Thoracic aorta (tissue), 2 donors: ENCODE results near the gene LARP1B. TPM values are rescaled to one million over a fixed set of nuclear protein-coding genes. Genes with fewer than 3 reads are reported as not detected.
"Not testable (repeated sequence)": the region's sequence is repeated elsewhere in the genome, so short reads cannot be mapped to it uniquely, and the experiment has no call there.

Experiments
- ATAC-seq: fragments of 150-250 bp; one replicate; pipeline ENCODE4 v1.8.0; 2017; ENCODE audit warnings: low read depth; ENCODE audit not compliant: insufficient number of reproducible peaks, low FRiP score
- DNase-seq: peaks from one replicate; pipeline ENCODE4 v3.0.0-alpha.2; 2020; ENCODE audit warnings: low spot score
- H3K27ac ChIP-seq, 2 donors: fragments of 200-600 bp; sonication (generic); 1 replicate in 1 of 2; 2 replicates in 1 of 2; pipeline ENCODE4 v1.5.1; 2016; ENCODE audit warnings: mild to moderate bottlenecking in 2 of 2, moderate library complexity in 2 of 2
- H3K27me3 ChIP-seq: fragments of 200-600 bp; sonication (generic); replicated peaks from 2 replicates; pipeline ENCODE4 v1.6.0; 2016; ENCODE audit warnings: mild to moderate bottlenecking; ENCODE audit not compliant: insufficient read depth
- H3K36me3 ChIP-seq: fragments of 200-600 bp; sonication (generic); one replicate; pipeline ENCODE4 v1.5.1; 2016
- H3K4me1 ChIP-seq, 2 donors: fragments of 200-600 bp; sonication (generic); 1 replicate in 1 of 2; 2 replicates in 1 of 2; pipeline versions ENCODE4 v1.5.1 to v1.6.0; 2016; ENCODE audit warnings: low read depth in 2 of 2, mild to moderate bottlenecking in 1 of 2; ENCODE audit not compliant: control insufficient read depth in 1 of 2
- H3K4me3 ChIP-seq: fragments of 200-600 bp; sonication (generic); 2 replicates; pipeline ENCODE4 v1.5.1; 2016; ENCODE audit warnings: mild to moderate bottlenecking
- H3K9me3 ChIP-seq: fragments of 200-600 bp; sonication (generic); 2 replicates; pipeline ENCODE4 v1.5.1; 2016
- total RNA-seq, 2 donors: library from RNA; depleted of rRNA; stranded (reverse); fragments of >200 nt; gene quantifications; one replicate each; pipeline versions ENCODE4 v1.1.0 to v1.2.3, GENCODE V29; 2016
- TF ChIP-seq, protein P1 (sequence below): fragments of 200-600 bp; sonication (generic); IDR thresholded peaks from one replicate; pipeline ENCODE4 v1.5.1; 2019; ENCODE audit warnings: antibody characterized with exemption

The LARP1B gene
- total RNA-seq, 2 donors from 2014 or later = 24.9 to 42.5 TPM

DNA sequence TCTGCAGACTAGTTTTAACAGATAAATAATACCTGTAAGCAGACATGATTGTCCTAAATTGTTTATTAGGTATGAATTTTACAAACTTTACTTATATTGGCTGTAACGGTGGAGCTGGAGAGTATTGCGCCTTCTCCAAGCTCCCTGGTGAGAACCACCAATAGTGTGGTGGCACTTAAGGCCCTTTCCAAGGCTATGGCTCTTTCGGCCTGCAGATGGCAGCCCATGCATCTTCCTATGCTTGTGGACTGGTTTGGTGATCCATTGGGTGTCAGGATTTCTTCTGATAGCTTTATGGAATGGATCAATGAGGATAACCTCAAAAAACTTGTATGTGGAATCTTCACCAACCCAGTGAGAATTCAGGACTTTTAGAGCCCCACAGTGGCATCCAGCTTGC lies 7.8 kb downstream of the LARP1B start:
- no peaks in the 10 kb centered on the region for H3K9me3 ChIP-seq
- H3K27me3 ChIP-seq = no peaks in the 10 kb centered on the region
- TF ChIP-seq, protein P1, sequence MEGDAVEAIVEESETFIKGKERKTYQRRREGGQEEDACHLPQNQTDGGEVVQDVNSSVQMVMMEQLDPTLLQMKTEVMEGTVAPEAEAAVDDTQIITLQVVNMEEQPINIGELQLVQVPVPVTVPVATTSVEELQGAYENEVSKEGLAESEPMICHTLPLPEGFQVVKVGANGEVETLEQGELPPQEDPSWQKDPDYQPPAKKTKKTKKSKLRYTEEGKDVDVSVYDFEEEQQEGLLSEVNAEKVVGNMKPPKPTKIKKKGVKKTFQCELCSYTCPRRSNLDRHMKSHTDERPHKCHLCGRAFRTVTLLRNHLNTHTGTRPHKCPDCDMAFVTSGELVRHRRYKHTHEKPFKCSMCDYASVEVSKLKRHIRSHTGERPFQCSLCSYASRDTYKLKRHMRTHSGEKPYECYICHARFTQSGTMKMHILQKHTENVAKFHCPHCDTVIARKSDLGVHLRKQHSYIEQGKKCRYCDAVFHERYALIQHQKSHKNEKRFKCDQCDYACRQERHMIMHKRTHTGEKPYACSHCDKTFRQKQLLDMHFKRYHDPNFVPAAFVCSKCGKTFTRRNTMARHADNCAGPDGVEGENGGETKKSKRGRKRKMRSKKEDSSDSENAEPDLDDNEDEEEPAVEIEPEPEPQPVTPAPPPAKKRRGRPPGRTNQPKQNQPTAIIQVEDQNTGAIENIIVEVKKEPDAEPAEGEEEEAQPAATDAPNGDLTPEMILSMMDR = no peak
- no peak overlapping the region for H3K27ac ChIP-seq
- no peaks in the 10 kb centered on the region for H3K4me1 ChIP-seq
- no peaks in the 10 kb centered on the region for H3K36me3 ChIP-seq
- ATAC-seq = no peak
- no peak overlapping the region for H3K4me3 ChIP-seq
- DNase-seq = no peak

DNA sequence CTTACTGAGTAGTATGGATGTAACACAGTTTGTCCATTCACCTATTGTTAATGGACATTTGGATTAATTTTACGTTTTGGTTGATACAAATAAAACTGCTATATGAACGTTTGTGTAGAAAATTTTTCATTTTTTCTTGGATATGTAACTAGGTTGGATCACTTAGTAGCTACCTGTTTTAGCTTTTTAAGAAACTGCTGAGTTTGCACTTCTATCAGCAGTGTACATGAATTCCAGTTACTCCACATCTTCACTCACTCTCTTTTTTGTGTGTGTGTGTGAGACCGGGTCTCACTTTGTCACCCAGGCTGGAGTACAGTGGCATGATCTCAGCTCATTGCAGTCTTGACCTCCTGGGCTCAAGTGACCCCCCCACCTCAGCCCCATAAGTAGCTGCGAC lies 15.4 kb downstream of the LARP1B start:
- TF ChIP-seq, protein P1 = no peak
- H3K36me3 ChIP-seq = no peaks in the 10 kb centered on the region
- ATAC-seq (no peak), DNase-seq (no peak)
- no peak overlapping the region for H3K4me3 ChIP-seq
- H3K27ac ChIP-seq = no peak overlapping the region
- no peaks in the 10 kb centered on the region for H3K9me3 ChIP-seq
- H3K27me3 ChIP-seq = no peaks in the 10 kb centered on the region
- H3K4me1 ChIP-seq = no peaks in the 10 kb centered on the region

GRCh38 chr4:128095293-128095692 lies 34.2 kb downstream of the LARP1B start:
- H3K4me3 ChIP-seq, H3K27ac ChIP-seq, ATAC-seq, DNase-seq, H3K4me1 ChIP-seq, H3K36me3 ChIP-seq, H3K27me3 ChIP-seq, H3K9me3 ChIP-seq: not testable (repeated sequence)

DNA sequence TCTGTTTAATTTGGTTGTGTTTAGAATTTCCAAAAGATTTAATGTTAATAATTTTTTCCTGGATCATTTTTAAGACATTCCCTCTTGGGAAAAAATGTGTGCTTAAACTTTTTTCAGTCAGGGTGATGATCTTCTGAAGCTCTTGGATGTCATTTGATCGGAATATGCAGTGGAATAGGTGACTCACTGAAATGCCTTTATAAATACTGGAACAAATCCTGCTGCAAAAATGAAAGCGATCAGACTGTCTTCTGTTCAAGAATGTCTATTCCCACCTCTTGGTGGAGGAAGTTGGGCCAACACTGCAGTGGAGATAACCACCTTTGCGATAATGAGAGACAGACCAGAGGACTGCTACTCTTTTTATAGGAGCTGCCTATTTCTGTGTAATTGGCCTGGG lies 46.7 kb downstream of the LARP1B start:
- Histone ChIP-seq H3K27ac (no peak overlapping the region), H3K36me3 (peaks cover 8% of the 10 kb centered on the region), H3K27me3 (no peaks in the 10 kb centered on the region), H3K4me3 (no peak overlapping the region), H3K9me3 (no peaks in the 10 kb centered on the region), H3K4me1 (no peaks in the 10 kb centered on the region)
- DNase-seq (no peak), ATAC-seq (no peak)
- TF ChIP-seq, protein P1 = no peak

DNA sequence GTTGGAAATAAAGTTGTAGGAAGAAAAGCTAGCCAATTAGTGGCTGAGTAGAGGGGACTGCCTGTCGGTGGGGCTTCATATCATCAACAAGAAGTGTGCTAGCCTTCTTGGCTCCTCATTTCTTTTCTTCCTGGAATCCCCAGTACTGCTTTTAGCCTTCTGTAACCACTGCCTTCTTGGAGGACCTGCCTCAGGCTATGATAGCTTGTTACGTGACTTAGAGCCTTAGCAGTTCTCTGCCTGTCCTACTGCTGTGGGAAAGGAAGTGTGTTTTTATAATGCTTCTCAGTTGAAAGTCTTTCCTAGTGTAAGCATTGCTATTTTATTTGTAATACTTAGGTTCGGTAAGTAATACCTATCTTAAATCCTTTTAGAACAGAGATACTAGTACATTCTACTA lies 61.9 kb downstream of the LARP1B start:
- DNase-seq (no peak), ATAC-seq (no peak)
- H3K4me1 ChIP-seq = no peaks in the 10 kb centered on the region

GRCh38 chr4:128130621-128131020 lies 69.5 kb downstream of the LARP1B start:
- Histone ChIP-seq H3K9me3 (no peaks in the 10 kb centered on the region), H3K27ac (no peak overlapping the region), H3K27me3 (no peaks in the 10 kb centered on the region), H3K36me3 (no peaks in the 10 kb centered on the region), H3K4me1 (no peaks in the 10 kb centered on the region), H3K4me3 (no peak overlapping the region)
- no peak for DNase-seq
- ATAC-seq = no peak
- TF ChIP-seq, protein P1 = no peak

More for the DNA sequence above, 61.9 kb downstream of the LARP1B start:
- H3K9me3 ChIP-seq = no peaks in the 10 kb centered on the region
- TF ChIP-seq, protein P1 = no peak
- H3K27ac ChIP-seq = no peak overlapping the region
- no peak overlapping the region for H3K4me3 ChIP-seq
- H3K27me3 ChIP-seq = no peaks in the 10 kb centered on the region
- peaks cover 3% of the 10 kb centered on the region for H3K36me3 ChIP-seq
